ENCODE results near the gene RIOK2. TPM values are rescaled to one million over a fixed set of nuclear protein-coding genes. Genes with fewer than 3 reads are reported as not detected.

The RIOK2 gene
- total RNA-seq, 1 donor from 2014 or later, result 40.8 TPM

Other genes starting within 250 kb of the RIOK2 start
- gene LNPEP, start 247.2 kb downstream of the RIOK2 start, total RNA-seq, result 38.2 and 39.4 TPM in 2 replicates
- gene LIX1, start 40.6 kb downstream of the RIOK2 start, total RNA-seq, result not detected in 2 replicates